Muscle layer of colon (tissue), 2 donors: ENCODE results near the gene MYO5B.
"Not testable (repeated sequence)": the region's sequence is repeated elsewhere in the genome, so short reads cannot be mapped to it uniquely, and the experiment has no call there.

ENCODE experiments used
- H3K27ac ChIP-seq: one replicate; pipeline ENCODE4 v1.7.0; 2013; ENCODE audit warnings: low read depth, mild to moderate bottlenecking, low read length, moderate library complexity
- H3K27me3 ChIP-seq, 2 donors: one replicate each; pipeline ENCODE4 v1.7.0; 2013; ENCODE audit warnings: low read length in 2 of 2, mild to moderate bottlenecking in 2 of 2; ENCODE audit not compliant: insufficient read depth in 2 of 2, control insufficient read depth in 1 of 2
- H3K36me3 ChIP-seq: one replicate; pipeline ENCODE4 v1.7.0; 2013; ENCODE audit warnings: mild to moderate bottlenecking, low read length; ENCODE audit not compliant: insufficient read depth
- H3K4me1 ChIP-seq: one replicate; pipeline ENCODE4 v1.7.0; 2013; ENCODE audit warnings: mild to moderate bottlenecking, low read length; ENCODE audit not compliant: insufficient read depth
- H3K4me3 ChIP-seq, 2 donors: one replicate each; pipeline ENCODE4 v1.7.0; 2013; ENCODE audit warnings: low read length in 2 of 2, low read depth in 1 of 2, mild to moderate bottlenecking in 1 of 2, moderate library complexity in 1 of 2
- H3K9ac ChIP-seq: one replicate; pipeline ENCODE4 v1.7.0; 2013; ENCODE audit warnings: low read length
- H3K9me3 ChIP-seq: one replicate; pipeline ENCODE4 v1.7.0; 2013; ENCODE audit warnings: mild to moderate bottlenecking, low read length
- donor health status: abdominal sarcoma.
- donor health status: Adenocarcinoma of cecum.

Gene MYO5B

DNA sequence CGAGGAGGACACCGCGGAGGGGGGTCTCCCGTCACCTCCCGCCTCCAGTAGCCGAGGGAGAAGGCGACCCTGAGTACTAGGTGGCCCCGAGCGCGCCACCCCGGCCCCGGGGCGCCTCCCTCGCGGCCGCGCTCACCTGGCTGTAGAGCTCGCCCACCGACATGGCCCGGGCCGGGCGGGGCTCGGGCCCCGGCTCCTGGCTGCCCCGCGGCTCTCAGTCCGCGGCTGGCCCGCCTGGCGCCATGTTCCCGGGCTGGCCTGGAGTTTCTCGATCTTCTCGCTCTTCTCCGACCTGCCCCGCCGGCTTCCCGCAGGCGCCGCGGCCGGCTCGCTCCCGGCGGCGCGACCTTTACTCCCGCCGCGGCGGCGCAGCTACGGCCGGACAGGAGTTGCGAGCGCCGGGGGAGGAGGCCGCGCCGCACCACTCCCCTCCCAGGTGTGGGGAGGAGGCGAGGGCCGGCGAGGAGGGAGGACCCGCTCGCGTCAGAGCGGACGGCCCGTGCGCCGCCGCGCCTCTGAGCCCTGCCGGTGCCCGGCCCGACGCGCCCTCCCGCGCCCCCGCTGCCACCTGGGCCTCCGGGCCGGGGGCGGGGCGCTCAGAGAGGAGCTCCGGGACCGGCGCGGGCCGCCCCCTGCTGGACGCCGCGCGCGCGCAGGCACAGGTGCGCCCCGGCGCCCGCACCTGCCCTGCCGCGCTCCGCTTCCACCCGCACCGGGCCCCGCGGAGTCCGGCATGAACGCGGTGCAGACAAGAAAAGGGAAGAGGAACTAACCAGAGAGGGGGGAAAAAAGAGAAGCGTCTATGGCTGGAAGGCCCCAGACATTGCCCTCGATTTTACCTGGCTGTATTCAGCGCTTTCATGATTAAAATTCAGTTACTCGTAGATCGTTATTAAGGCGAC lies at the start of gene MYO5B:
Gene MYO5B (minus strand): TSS at position 517 of the 902 bp plus-strand sequence. CDS start 354 bp downstream, at position 163.
- peak within 1 kb of the TSS in 1 of 2 donors; percentile 39 for H3K4me3 ChIP-seq
- peaks cover 5% of the 10 kb centered on the region for H3K4me1 ChIP-seq
- H3K36me3 ChIP-seq, result no peaks in the 10 kb centered on the region
- no peaks in the 10 kb centered on the region for H3K9me3 ChIP-seq
- H3K27ac ChIP-seq, result no peak within 1 kb of the TSS
- peaks cover 20 to 43% of the 10 kb centered on the region in 2 donors for H3K27me3 ChIP-seq
- no peak within 1 kb of the TSS for H3K9ac ChIP-seq

DNA sequence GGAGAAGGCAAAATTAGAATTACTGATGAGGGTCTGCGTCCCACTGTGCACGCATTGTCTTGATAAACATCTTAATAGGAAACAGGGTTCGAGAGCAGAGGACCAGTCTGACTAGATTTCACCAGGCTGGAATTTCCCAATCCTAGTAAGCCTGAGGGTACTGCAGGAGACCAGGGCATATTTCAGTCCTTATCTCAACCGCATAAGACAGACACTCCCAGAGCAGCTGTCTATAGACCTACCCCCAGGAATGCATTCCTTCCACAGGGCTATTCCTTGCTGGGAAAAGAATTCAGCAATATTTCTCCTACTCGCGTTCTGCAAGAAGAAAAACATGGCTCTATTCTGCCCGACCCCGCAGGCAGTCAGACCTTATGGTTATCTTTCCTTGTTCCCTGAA lies 46.8 kb upstream of the MYO5B start:
- not testable (repeated sequence) for H3K4me3 ChIP-seq, H3K9me3 ChIP-seq, H3K9ac ChIP-seq, H3K4me1 ChIP-seq, H3K27ac ChIP-seq, H3K36me3 ChIP-seq, H3K27me3 ChIP-seq

GRCh38 chr18:50240080-50240563 lies 45.2 kb upstream of the MYO5B start:
- Histone ChIP-seq H3K27ac (no peak overlapping the region), H3K9me3 (no peaks in the 10 kb centered on the region), H3K9ac (no peak overlapping the region), H3K27me3 (no peaks in the 10 kb centered on the region), H3K36me3 (no peaks in the 10 kb centered on the region), H3K4me3 (no peak overlapping the region), H3K4me1 (no peaks in the 10 kb centered on the region)

GRCh38 chr18:50232419-50232818 lies 37.5 kb upstream of the MYO5B start:
- H3K4me1 ChIP-seq, result no peaks in the 10 kb centered on the region
- no peaks in the 10 kb centered on the region for H3K27me3 ChIP-seq
- H3K27ac ChIP-seq, result no peak overlapping the region
- no peaks in the 10 kb centered on the region for H3K36me3 ChIP-seq
- H3K4me3 ChIP-seq, result no peak overlapping the region
- H3K9me3 ChIP-seq, result no peaks in the 10 kb centered on the region
- no peak overlapping the region for H3K9ac ChIP-seq

GRCh38 chr18:50231621-50232020 lies 36.7 kb upstream of the MYO5B start:
- Histone ChIP-seq H3K9me3 (no peaks in the 10 kb centered on the region), H3K4me3 (no peak overlapping the region), H3K9ac (no peak overlapping the region), H3K36me3 (no peaks in the 10 kb centered on the region), H3K27me3 (no peaks in the 10 kb centered on the region), H3K4me1 (no peaks in the 10 kb centered on the region), H3K27ac (no peak overlapping the region)

GRCh38 chr18:50220249-50220648 lies 25.3 kb upstream of the MYO5B start:
- not testable (repeated sequence) for H3K27ac ChIP-seq, H3K36me3 ChIP-seq, H3K4me1 ChIP-seq, H3K4me3 ChIP-seq, H3K9ac ChIP-seq, H3K27me3 ChIP-seq, H3K9me3 ChIP-seq

- H3K9me3 ChIP-seq, result no peaks in the 10 kb centered on the region
- H3K4me3 ChIP-seq, result no peak overlapping the region
- H3K4me1 ChIP-seq, result no peaks in the 10 kb centered on the region
- no peaks in the 10 kb centered on the region for H3K36me3 ChIP-seq
- no peak overlapping the region for H3K27ac ChIP-seq
- H3K9ac ChIP-seq, result no peak overlapping the region
- no peaks in the 10 kb centered on the region for H3K27me3 ChIP-seq
Observed at GRCh38 chr18:50218432-50219197, 23.7 kb upstream of the MYO5B start.

- peaks cover 0 to 4% of the 10 kb centered on the region in 2 donors for H3K27me3 ChIP-seq
- no peaks in the 10 kb centered on the region for H3K4me1 ChIP-seq
- H3K9ac ChIP-seq, result no peak overlapping the region
- no peaks in the 10 kb centered on the region for H3K9me3 ChIP-seq
- no peak overlapping the region for H3K4me3 ChIP-seq
- no peak overlapping the region for H3K27ac ChIP-seq
- no peaks in the 10 kb centered on the region for H3K36me3 ChIP-seq
Observed at GRCh38 chr18:50209311-50209710, 14.4 kb upstream of the MYO5B start.

DNA sequence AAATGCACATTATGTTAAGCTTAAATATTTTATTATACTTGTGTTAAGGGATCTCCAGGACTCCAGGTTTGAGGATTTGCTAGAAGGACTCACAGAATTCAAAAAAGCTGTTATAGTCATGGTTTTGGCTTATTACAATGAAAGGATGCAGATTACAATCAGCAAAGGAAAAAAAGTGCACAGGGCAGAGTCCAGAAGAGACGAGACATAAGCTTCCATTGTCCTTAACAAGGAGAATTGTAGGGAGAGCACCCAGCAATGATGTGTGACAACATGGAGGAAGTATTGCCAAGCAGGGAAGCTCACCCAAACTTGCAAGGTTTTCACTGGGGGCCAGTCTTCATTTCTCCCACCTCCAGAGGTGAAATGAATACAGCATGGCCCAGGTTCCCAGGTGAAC lies 12.8 kb upstream of the MYO5B start:
- H3K36me3 ChIP-seq, result no peaks in the 10 kb centered on the region
- no peaks in the 10 kb centered on the region for H3K9me3 ChIP-seq
- no peak overlapping the region for H3K9ac ChIP-seq
- H3K27ac ChIP-seq, result no peak overlapping the region
- no peaks in the 10 kb centered on the region for H3K4me1 ChIP-seq
- no peak overlapping the region for H3K4me3 ChIP-seq
- H3K27me3 ChIP-seq, result peaks cover 0 to 9% of the 10 kb centered on the region in 2 donors

GRCh38 chr18:50203801-50204604 lies 9.1 kb upstream of the MYO5B start:
- H3K9me3 ChIP-seq, result no peaks in the 10 kb centered on the region
- no peak overlapping the region for H3K9ac ChIP-seq
- H3K27ac ChIP-seq, result no peak overlapping the region
- H3K4me3 ChIP-seq, result no peak overlapping the region
- no peaks in the 10 kb centered on the region for H3K36me3 ChIP-seq
- H3K4me1 ChIP-seq, result no peaks in the 10 kb centered on the region
- H3K27me3 ChIP-seq, result peaks cover 0 to 9% of the 10 kb centered on the region in 2 donors

- H3K4me3 ChIP-seq, result no peak overlapping the region
- peaks cover 1 to 11% of the 10 kb centered on the region in 2 donors for H3K27me3 ChIP-seq
- no peaks in the 10 kb centered on the region for H3K9me3 ChIP-seq
- no peak overlapping the region for H3K9ac ChIP-seq
- H3K36me3 ChIP-seq, result no peaks in the 10 kb centered on the region
- H3K27ac ChIP-seq, result no peak overlapping the region
- H3K4me1 ChIP-seq, result no peaks in the 10 kb centered on the region
Observed at GRCh38 chr18:50201476-50202018, 6.6 kb upstream of the MYO5B start.
